ENCODE data around the gene AK5.

GRCh38 chr1:77447669-77448068 is 165.8 kb downstream of the AK5 start:
- TF ChIP-seq, protein P1, sequence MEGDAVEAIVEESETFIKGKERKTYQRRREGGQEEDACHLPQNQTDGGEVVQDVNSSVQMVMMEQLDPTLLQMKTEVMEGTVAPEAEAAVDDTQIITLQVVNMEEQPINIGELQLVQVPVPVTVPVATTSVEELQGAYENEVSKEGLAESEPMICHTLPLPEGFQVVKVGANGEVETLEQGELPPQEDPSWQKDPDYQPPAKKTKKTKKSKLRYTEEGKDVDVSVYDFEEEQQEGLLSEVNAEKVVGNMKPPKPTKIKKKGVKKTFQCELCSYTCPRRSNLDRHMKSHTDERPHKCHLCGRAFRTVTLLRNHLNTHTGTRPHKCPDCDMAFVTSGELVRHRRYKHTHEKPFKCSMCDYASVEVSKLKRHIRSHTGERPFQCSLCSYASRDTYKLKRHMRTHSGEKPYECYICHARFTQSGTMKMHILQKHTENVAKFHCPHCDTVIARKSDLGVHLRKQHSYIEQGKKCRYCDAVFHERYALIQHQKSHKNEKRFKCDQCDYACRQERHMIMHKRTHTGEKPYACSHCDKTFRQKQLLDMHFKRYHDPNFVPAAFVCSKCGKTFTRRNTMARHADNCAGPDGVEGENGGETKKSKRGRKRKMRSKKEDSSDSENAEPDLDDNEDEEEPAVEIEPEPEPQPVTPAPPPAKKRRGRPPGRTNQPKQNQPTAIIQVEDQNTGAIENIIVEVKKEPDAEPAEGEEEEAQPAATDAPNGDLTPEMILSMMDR (conservative IDR thresholded peaks at IDR 0.05; ENCODE audit: low read depth, low read length): no peak
- no peak for TF ChIP-seq BHLHE40 (IDR thresholded peaks at IDR 0.05; ENCODE audit: low read depth, low read length)
- no peak for TF ChIP-seq RAD21 (IDR thresholded peaks at IDR 0.05; ENCODE audit: low read length)
- TF ChIP-seq MXI1 (IDR thresholded peaks at IDR 0.05; ENCODE audit: borderline replicate concordance, low read depth, low read length): no peak
- TF ChIP-seq, protein P2, sequence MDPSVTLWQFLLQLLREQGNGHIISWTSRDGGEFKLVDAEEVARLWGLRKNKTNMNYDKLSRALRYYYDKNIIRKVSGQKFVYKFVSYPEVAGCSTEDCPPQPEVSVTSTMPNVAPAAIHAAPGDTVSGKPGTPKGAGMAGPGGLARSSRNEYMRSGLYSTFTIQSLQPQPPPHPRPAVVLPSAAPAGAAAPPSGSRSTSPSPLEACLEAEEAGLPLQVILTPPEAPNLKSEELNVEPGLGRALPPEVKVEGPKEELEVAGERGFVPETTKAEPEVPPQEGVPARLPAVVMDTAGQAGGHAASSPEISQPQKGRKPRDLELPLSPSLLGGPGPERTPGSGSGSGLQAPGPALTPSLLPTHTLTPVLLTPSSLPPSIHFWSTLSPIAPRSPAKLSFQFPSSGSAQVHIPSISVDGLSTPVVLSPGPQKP (IDR thresholded peaks at IDR 0.05; ENCODE audit: borderline replicate concordance, low read depth, low read length): no peak
